ENCODE data around the gene GINS2.

Gene GINS2

GRCh38 chr16:85688586-85689284 is at the start of gene GINS2:
Gene GINS2, minus strand, starts transcription at chr16:85688954. Its CDS starts 56 bp downstream, at chr16:85688898.
- DNase-seq: no peak

DNA sequence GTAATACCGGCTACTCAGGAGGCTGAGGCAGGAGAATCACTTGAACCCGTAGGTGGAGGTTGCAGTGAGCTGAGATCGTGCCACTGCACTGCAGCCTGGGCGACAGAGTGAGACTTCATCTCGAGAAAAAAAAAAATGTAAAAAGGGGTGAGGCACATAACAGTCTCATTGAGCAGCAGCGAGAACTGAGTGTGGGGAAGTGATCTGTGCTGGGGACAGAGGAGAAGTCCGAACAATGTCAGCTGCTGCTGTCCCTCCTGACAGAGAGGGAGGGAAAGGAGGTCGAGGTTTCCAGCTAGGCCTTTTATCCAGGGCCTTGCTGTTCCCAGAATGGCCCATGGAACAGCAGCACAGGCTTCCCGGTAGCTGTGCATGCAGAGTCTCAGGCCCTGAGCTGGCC is 48.2 kb upstream of the GINS2 start:
- DNase-seq: no peak

- no peak for DNase-seq
These were observed 47.2 kb upstream of the GINS2 start for GRCh38 chr16:85735946-85736345.

DNA sequence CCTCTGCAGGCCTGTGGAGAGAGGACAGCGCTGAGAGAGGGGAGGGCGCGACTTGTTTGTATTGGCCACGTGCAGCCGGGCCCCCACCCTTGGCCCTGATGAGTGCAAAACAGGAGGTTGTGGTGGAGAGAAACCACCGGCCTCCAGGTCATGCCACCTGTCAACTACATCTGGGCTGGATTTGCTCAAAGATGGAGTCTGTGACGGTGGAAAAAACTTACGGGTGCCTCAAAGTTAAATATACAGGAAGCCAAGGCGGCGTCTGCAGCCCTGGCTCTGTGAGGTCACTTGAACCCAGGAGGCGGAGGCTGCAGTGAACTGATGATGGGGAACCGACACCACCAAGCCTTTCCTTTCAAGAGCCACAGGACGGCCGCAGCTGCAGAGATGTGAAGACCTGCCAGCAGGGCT is 46.5 kb upstream of the GINS2 start:
- no peak for DNase-seq

DNA sequence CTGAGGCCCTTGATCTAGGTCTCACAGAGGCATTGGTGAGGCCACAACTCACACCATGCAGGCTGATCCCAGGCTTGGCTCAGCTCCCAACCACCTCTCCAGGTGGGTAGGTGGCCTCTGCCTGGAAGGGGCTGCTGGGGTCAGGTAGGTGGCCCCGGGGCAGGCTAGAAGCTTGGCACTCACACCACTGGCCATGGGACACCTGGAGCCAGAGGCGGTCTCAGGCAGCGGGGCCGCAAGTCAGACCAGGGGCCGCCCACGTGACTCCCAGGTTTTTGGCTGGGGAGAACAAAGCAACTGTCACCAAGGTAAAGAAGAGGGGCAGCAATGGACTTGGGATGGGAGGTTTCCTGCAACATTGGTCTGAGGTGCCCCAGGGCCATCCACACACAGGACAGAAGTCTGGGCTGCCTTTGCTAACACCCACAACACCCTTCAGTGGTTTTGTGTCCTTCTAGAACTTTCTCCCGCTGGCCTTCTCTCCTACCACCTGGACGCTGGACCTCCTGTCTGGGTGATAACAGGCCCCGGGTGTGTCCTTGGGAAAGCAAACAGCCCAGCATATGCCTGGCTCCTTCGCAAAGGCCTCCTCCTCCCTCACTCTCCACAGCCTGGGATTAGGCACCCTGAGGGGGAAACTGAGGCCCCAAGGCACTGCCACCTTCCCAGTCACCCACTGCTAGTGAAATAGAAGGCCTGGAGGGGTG is 45.7 kb upstream of the GINS2 start:
- DNase-seq: no peak

GRCh38 chr16:85733839-85734170 is 45.1 kb upstream of the GINS2 start:
- DNase-seq: no peak

DNA sequence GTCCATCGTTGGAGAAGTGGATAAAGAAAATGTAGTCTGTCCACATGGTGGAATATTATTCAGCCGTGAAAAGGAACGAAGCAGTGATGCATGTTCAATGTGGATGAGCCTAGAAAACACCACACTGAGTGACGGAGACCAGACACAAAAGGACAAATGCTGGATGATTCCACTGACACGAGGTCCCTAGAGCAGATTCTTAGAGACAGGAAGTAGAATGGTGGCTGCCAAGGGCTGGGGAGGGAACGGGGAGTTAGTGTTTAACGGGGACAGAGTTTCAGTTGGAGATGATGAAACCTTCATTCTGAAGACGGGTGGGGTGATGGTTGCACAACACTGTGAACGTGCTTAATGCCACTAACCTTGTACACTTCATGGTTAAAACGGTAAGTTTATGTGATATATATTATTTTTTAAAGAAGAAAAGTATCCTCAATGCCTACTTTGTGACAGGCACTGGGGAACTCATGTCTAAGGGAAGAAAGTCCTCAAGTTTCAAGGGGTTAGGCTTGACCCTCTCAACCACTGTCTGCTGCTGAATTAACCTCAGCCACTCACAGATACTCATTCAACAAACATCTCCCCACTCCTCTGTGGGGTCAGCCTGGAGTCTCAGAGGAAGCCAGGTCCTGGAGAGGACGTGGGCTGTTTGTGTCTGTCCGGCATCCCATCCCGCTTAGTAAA is 44.5 kb upstream of the GINS2 start:
- no peak for DNase-seq

GRCh38 chr16:85731179-85731578 is 42.4 kb upstream of the GINS2 start:
- DNase-seq: no peak

DNA sequence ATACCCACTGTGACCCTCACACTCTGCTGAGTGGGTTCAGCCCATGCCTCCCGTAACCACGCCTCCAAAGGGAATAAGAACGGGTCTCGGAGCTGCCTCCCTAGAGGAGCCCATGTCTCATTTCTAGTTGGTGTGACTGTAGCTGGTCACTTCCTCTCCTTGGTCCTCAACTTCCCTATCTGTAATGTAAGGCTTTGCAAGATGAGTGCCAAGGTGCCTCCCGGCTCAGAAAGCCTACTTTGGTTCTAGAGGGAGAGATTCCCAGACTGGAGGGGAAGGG is 41.4 kb upstream of the GINS2 start:
- no peak for DNase-seq

DNA sequence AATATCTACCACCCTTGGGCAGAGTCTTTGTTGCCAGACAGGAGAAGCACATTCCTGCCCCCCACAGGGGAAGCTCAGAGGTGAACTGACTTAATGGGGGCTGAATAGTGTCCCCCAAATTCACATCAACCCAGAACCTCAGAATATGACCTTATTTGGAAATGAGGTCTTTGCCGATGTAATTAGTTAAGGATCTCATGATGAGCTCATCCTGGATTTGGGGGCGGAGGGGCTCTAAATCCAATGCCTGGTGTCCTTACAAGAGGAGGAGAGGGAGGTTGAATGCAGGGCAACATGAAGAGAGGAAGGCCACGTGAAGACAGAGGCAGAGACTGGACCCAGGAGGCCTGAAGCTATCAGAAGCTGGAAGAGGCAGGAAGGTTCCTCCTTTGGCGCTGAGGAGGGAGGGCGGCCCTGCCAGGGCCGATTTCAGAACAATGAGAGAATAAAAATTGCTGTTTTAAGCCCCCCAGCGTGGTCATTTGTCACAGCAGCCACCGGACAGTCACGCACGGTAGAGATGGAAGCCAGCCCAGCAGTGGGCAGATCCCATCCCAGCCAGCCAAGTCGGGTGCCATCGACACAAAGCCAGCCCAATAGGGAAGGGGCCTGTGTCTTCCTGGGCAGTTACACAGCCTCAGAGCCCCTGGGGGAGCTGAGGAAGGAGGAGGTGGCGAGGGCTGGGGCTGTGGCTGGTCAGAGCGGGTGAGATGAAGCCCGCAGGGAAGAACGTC is 40.9 kb upstream of the GINS2 start:
- no peak for DNase-seq

DNA sequence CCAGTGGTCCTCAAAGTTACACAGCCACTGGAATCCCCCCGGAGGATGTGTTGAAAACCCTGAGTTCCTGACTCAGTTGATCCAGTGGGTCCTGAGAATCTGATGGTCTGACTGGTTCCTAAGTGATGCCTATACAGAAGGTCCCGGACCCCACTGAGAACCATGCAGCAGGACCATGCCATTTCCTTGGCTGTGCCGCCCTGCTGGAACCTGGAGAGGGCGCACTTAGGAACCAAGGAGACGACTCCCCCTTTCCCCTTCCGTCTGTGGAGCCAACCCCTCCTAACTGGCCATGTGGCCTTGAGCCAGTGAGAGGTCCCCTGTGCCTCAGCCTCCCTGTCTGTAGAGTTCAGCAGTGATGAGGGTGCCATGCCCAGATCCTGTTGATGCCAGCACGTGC is 40.1 kb upstream of the GINS2 start:
- no peak for DNase-seq

DNA sequence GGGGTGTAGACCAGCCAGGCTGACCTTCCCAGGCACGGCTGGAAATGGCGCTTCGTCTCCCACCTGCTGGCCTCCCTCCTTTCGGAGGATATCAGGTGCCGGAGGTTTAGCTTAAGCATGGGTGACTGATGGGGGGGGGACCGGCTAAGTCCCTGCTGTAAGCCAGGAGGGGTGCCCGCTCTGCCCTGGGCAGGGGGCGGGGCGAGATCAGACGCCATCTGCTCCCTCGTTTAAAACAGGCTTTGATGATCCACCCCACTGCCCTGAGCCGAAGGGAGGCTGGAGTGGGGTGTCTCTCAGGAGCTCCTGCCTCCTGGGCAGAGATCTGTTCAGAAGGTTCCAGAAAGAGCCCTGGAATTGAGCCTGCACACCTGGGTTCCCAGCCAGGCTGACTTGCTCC is 36.2 kb upstream of the GINS2 start:
- no peak for DNase-seq

DNA sequence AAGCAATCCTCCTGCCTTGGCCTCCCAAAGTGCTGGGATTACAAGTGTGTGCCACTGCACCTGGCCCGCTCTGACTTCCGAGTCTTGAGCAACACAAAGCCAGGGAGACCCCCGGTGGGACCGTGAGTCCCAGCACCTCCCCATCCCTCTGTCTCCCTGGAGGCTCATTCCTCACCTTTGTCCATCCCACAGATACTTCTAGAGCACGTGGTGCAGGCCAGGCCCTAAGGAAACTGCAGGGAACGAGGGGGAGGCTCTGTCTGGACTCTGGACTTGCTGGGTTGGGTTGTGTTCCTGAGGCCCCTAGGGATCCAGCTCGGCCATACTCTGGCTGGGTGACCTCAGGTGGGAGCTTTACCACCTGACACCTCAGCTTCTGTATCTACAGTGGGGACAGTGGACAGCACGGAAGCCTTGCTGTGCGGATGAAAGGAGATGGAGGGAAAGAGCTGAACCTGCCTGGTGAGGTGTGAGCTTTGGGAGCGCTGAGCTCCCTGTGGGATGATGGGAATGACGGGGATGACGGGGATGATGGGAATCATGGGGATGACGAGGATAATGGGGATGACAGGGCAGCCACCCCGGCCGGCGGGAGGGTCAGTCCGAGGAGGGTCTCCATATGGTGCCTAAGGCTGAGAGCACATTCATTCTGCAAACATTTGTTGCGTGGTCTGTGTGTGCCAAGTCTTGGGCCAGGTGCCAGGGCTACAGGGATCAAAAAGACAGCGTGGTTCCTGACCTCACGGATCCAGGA is 35.5 kb upstream of the GINS2 start:
- DNase-seq: no peak

GRCh38 chr16:85722128-85722893 is 33.6 kb upstream of the GINS2 start:
- no peak for DNase-seq

GRCh38 chr16:85720302-85720637 is 31.5 kb upstream of the GINS2 start:
- no peak for DNase-seq

DNA sequence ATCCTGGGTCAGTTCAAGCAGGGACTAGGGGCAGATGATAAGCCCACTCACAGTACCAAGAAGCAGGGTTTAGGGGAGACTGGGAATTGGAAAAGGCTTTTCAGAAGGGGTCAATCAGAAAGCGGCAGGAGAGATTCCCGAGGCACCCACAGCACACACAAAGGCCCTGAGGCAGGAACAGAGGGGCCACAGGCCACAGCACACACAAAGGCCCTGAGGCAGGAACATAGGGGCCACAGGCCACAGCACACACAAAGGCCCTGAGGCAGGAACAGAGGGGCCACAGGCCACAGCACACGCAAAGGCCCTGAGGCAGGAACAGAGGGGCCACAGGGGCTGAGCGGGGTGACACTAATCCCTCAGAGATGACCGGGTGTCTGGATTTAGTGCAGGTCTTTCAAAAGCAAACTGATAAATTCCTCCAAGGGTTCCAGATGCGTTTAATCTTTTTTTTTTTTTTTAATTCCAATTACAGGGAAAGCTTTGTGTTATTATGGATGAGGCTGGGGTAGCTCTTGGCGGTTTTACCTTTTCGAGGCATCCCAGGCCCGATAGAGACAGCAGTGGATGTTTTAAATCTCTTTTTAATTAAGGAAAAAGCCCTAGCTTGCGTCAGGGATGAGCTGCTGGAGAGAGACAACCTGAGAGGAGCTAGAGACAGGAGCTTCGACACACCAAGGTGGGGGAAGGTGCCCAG is 31.0 kb upstream of the GINS2 start:
- no peak for DNase-seq

- DNase-seq: no peak
These were observed 29.9 kb upstream of the GINS2 start for GRCh38 chr16:85718682-85719081.

DNA sequence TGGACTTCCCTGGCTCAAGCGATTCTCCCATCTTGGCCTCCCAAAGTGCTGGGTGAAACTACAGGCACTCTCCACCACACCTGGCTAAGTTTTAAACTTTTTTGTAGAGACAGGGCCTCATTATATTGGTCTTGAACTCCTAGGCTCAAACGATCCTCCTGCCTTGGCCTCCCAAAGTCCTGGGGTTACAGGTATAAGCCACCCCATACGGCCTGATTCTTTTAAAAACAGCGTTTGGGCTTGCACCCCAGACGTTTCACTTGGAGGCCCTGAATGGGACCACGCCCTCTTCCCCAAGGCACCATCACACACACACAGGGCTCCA is 29.4 kb upstream of the GINS2 start:
- DNase-seq: no peak

- no peak for DNase-seq
These were observed 28.8 kb upstream of the GINS2 start for GRCh38 chr16:85717393-85718152.

DNA sequence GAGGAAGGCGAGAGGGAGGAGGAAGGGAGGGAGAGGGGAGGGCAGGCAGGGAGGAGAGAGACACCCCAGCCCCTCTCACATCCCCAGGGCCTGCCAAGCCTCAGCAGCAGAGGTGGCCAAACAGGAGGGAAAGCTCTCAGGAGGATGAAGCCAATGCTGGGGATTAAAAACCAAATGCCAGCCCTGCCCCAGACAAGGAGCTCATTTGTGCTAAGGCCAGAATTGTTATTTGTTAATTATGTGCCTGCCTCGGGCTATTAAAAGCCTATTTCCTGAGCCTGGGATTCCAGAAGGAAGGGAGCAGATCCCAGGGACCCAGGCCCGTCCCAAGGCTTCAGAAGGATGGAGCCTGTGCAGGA is 27.9 kb upstream of the GINS2 start:
- no peak for DNase-seq

DNA sequence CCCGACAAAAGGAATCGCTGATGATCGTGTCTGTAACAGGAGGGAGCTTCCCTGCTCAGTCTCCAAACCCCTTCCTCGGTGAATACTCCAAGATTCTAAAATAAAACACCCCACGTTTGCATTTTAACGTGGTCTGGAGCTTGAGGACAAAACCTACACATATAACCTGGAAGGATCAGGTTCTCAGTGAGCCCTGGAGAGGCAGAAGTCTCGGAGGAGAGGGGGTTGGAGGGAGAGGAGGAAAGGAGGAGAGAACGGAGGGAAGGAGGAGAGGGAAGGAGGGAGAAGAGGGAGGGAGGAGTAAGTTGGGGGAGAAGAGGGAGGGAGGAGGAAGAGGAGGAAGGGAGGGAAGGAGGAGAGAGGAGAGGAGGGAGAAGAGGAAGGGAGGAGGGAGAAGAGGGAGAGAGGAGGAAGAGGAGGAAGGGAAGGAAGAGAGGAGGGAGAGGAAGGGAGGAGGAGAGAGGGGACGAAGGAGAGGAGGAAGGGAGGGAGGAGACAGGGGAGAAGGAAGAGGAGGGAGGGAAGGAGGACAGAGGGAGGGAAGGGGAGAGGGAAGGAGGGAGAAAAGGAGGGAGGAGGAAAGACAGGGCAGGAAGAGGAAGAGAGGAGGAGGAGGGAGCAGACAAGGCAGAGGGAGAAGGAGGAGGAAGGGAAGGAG is 27.4 kb upstream of the GINS2 start:
- no peak for DNase-seq

Measured in NCI-H187 treated with DMSO at 0.1 percent for 48 hours (cell line).